GM12865 (cell line): Measurements from ENCODE around the gene CCDC198.

Experiments used
- DNase-seq: peaks from one replicate; pipeline ENCODE4 v3.0.0; 2010; ENCODE audit warnings: low read depth
- H3K4me3 ChIP-seq: 2 replicates; pipeline ENCODE4 v1.5.1; 2011; ENCODE audit warnings: mild to moderate bottlenecking, low read depth, low read length, control low read depth
- TF ChIP-seq, protein P1 (sequence below): IDR thresholded peaks from 2 replicates; pipeline ENCODE4 v1.5.1; 2011; ENCODE audit warnings: low read length, control low read depth, low read depth, inconsistent platforms; ENCODE audit not compliant: insufficient read depth; ENCODE audit errors: missing control alignments

The CCDC198 gene

DNA sequence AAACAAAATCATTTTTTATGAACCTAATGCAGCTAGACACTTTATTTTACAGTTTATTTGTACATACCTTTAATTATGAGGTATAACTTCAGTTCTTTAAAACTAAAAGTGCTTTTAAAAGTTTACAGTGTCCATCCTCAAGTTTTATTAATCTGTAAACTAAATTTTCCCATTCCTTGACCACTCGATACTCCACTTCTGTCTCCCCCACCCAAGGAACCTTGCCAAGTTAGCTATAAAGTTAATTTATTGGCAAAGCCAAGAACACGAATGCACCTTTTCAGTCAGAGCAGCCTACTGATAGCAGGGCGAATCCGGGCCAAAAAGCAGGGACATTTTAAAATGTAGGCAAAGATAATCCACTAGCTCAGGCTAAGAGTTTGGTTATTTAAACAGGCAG is 73.6 kb downstream of the CCDC198 start:
- DNase-seq = no peak
- no peak overlapping the region for H3K4me3 ChIP-seq
- TF ChIP-seq, protein P1, sequence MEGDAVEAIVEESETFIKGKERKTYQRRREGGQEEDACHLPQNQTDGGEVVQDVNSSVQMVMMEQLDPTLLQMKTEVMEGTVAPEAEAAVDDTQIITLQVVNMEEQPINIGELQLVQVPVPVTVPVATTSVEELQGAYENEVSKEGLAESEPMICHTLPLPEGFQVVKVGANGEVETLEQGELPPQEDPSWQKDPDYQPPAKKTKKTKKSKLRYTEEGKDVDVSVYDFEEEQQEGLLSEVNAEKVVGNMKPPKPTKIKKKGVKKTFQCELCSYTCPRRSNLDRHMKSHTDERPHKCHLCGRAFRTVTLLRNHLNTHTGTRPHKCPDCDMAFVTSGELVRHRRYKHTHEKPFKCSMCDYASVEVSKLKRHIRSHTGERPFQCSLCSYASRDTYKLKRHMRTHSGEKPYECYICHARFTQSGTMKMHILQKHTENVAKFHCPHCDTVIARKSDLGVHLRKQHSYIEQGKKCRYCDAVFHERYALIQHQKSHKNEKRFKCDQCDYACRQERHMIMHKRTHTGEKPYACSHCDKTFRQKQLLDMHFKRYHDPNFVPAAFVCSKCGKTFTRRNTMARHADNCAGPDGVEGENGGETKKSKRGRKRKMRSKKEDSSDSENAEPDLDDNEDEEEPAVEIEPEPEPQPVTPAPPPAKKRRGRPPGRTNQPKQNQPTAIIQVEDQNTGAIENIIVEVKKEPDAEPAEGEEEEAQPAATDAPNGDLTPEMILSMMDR = no peak
